ENCODE results near the gene APOA4. TPM values are rescaled to one million over a fixed set of nuclear protein-coding genes. Genes with fewer than 3 reads are reported as not detected.

APOA4 gene
- total and polyA plus RNA-seq, 2 experiments from 2014 or later, result not detected

Other genes with a start within 250 kb of the APOA4 start
- 17.6 and 24.8 TPM in 2 replicates for gene BUD13, start 50.3 kb downstream of the APOA4 start, total RNA-seq (2014; rRNA removed; shearing (Covaris generic))
- 13.4 and 17.0 TPM in 2 replicates for gene BUD13, start 50.3 kb downstream of the APOA4 start, polyA plus RNA-seq (2016; fragmentation: Nextera tagmentation; extraction: Ambion mirVana)
- gene ZPR1, start 35.3 kb downstream of the APOA4 start, total RNA-seq (2014; rRNA removed; shearing (Covaris generic)), result 52.0 and 96.7 TPM in 2 replicates
- gene ZPR1, start 35.3 kb downstream of the APOA4 start, polyA plus RNA-seq (2016; fragmentation: Nextera tagmentation; extraction: Ambion mirVana), result 46.8 and 55.4 TPM in 2 replicates
- gene APOA5, start 31.4 kb downstream of the APOA4 start, total RNA-seq (2014; rRNA removed; shearing (Covaris generic)), result 0.16 and 0.35 TPM in 2 replicates
- gene APOA5, start 31.4 kb downstream of the APOA4 start, polyA plus RNA-seq (2016; fragmentation: Nextera tagmentation; extraction: Ambion mirVana), result 0.18 TPM in 1 of 2 replicates, not detected in the other
- gene APOC3, start 6.6 kb upstream of the APOA4 start, total RNA-seq (2014; rRNA removed; shearing (Covaris generic)), result not detected in 2 replicates
- not detected in 2 replicates for gene APOC3, start 6.6 kb upstream of the APOA4 start, polyA plus RNA-seq (2016; fragmentation: Nextera tagmentation; extraction: Ambion mirVana)
- gene APOA1, start 14.3 kb upstream of the APOA4 start, total RNA-seq (2014; rRNA removed; shearing (Covaris generic)), result not detected in 2 replicates
- gene APOA1, start 14.3 kb upstream of the APOA4 start, polyA plus RNA-seq (2016; fragmentation: Nextera tagmentation; extraction: Ambion mirVana), result 0.60 and 1.2 TPM in 2 replicates